ENCODE measurements around the gene PLIN5.

Gene PLIN5

DNA sequence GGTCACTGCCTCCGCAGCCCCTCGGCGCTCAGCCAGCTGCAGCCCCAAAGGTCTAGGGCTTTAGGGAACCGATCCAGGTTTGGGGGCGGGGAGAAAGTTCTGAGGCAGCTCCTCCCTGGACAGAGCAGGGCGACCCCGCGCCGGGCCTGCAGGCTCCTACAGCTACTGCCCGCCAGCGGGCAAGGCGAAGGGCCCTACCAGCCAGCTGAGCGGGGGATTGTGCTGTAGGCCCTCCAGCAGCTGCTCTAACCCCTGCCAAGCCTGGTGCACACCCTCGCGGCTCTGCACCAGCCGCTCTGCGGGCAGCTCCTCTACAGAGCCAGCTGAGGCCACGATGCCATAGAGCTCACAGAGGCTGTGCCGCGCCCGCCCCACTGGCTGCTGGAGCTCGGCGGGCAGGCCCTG lies 30.7 kb downstream of the PLIN5 start:
- TF ChIP-seq EZH2phosphoT487 (IDR thresholded peaks at IDR 0.05; ENCODE audit: low read length) (no peak), EZH2 (optimal IDR thresholded peaks at IDR 0.05; ENCODE audit: low read depth, low read length) (no peak), CTCF (IDR thresholded peaks at IDR 0.05; ENCODE audit: low read length) (no peak)
- H3K4me3 ChIP-seq (ENCODE audit: low read length) = no peak overlapping the region
- no peak overlapping the region for H3K27ac ChIP-seq (ENCODE audit: low read length)
- no peaks in the 10 kb centered on the region for H3K36me3 ChIP-seq (replicated peaks; ENCODE audit: insufficient read depth, low read length)
- no peak overlapping the region for H3K4me2 ChIP-seq (ENCODE audit: low read depth, low read length)
- H3K9me3 ChIP-seq (replicated peaks; ENCODE audit: insufficient read depth, low read length) = no peaks in the 10 kb centered on the region
- H3K79me2 ChIP-seq (ENCODE audit: low read length) = no peaks in the 10 kb centered on the region
- no peak overlapping the region for H3K9ac ChIP-seq (ENCODE audit: low read length)
- no peak overlapping the region for H2AFZ ChIP-seq (ENCODE audit: low read length)
- no peaks in the 10 kb centered on the region for H3K27me3 ChIP-seq (replicated peaks; ENCODE audit: insufficient read depth, low read length)
- no peaks in the 10 kb centered on the region for H3K9me2 ChIP-seq (replicated peaks; ENCODE audit: insufficient read depth, low read length)
- DNase-seq = no peak
- H3K4me1 ChIP-seq (ENCODE audit: low read length) = no peaks in the 10 kb centered on the region
- no peaks in the 10 kb centered on the region for H4K20me1 ChIP-seq (ENCODE audit: insufficient read depth, low read length)
- H3F3A ChIP-seq (ENCODE audit: insufficient read depth, low read length) = no peaks in the 10 kb centered on the region

DNA sequence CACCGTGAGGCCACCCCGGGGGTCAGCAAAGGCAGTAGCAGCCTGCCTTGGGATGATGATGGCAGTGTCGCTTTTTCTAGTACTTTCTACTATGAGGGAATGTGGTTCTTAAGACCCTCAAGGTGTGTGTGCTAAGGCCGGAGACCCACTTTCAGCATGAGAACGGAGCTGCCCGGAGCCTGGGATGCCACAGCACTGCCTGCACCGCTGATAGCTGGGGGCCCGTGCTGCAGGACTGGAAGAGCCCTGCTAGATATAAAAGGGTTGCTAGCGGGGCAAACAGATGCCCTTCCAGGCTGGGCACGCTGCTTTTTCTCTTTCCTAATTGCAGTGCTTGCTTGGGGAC lies 31.2 kb downstream of the PLIN5 start:
- no peak for TF ChIP-seq EZH2 (optimal IDR thresholded peaks at IDR 0.05; ENCODE audit: low read depth, low read length)
- Histone ChIP-seq H3K9me3 (replicated peaks; ENCODE audit: insufficient read depth, low read length) (no peaks in the 10 kb centered on the region), H3K4me3 (ENCODE audit: low read length) (no peak overlapping the region), H2AFZ (ENCODE audit: low read length) (no peak overlapping the region), H3K4me1 (ENCODE audit: low read length) (no peaks in the 10 kb centered on the region), H3K9ac (ENCODE audit: low read length) (no peak overlapping the region), H3K4me2 (ENCODE audit: low read depth, low read length) (no peak overlapping the region), H3F3A (ENCODE audit: insufficient read depth, low read length) (no peaks in the 10 kb centered on the region), H3K79me2 (ENCODE audit: low read length) (no peaks in the 10 kb centered on the region), H3K27ac (ENCODE audit: low read length) (no peak overlapping the region), H3K36me3 (replicated peaks; ENCODE audit: insufficient read depth, low read length) (no peaks in the 10 kb centered on the region), H3K9me2 (replicated peaks; ENCODE audit: insufficient read depth, low read length) (no peaks in the 10 kb centered on the region), H3K27me3 (replicated peaks; ENCODE audit: insufficient read depth, low read length) (no peaks in the 10 kb centered on the region), H4K20me1 (ENCODE audit: insufficient read depth, low read length) (no peaks in the 10 kb centered on the region)
- no peak for DNase-seq

DNA sequence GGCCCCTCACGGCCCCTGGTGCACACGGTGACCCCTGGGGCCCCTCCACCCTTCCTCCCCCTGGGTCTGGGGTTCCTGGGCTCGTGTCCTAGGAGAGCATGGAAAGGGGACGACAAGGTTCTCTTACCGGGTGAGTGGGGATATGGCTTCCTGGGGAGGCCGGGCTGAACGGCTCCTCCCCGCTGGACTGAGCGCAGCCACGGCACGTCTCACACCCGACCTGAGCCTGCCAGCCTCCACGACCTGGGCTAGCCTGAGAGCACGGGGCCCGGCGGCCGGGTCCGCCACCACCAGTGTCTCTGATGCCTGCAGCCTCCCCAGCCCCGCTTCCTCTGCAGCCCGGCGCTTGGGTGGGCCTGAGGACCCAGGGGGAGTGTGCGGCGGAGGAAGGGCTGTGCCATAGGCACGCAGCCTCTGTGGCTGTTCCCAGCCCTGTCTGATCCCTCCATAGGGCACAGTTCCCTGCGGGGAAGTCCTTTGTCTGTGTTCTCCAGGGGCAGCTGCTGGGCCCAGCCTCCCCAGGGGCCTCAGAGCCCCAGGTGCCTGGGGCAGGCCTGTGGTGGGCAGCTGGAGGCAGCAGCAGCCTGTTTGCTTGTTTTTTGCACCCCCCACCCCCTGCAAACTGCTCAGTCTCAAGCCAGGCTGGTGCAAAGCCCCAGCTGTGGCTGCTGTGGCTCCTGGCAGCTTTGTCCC lies 31.7 kb downstream of the PLIN5 start:
- Histone ChIP-seq H3K27ac (ENCODE audit: low read length) (no peak overlapping the region), H3K36me3 (replicated peaks; ENCODE audit: insufficient read depth, low read length) (no peaks in the 10 kb centered on the region), H4K20me1 (ENCODE audit: insufficient read depth, low read length) (no peaks in the 10 kb centered on the region), H3K27me3 (replicated peaks; ENCODE audit: insufficient read depth, low read length) (no peaks in the 10 kb centered on the region), H3K4me2 (ENCODE audit: low read depth, low read length) (no peak overlapping the region), H3F3A (ENCODE audit: insufficient read depth, low read length) (no peaks in the 10 kb centered on the region), H2AFZ (ENCODE audit: low read length) (no peak overlapping the region), H3K9me3 (replicated peaks; ENCODE audit: insufficient read depth, low read length) (no peaks in the 10 kb centered on the region), H3K9me2 (replicated peaks; ENCODE audit: insufficient read depth, low read length) (no peaks in the 10 kb centered on the region), H3K79me2 (ENCODE audit: low read length) (no peaks in the 10 kb centered on the region), H3K9ac (ENCODE audit: low read length) (no peak overlapping the region), H3K4me1 (ENCODE audit: low read length) (no peaks in the 10 kb centered on the region), H3K4me3 (ENCODE audit: low read length) (no peak overlapping the region)
- DNase-seq = no peak
- TF ChIP-seq CTCF (IDR thresholded peaks at IDR 0.05; ENCODE audit: low read length) (no peak), EZH2 (optimal IDR thresholded peaks at IDR 0.05; ENCODE audit: low read depth, low read length) (no peak), EZH2phosphoT487 (IDR thresholded peaks at IDR 0.05; ENCODE audit: low read length) (no peak)

GRCh38 chr19:4502282-4503131 lies 32.5 kb downstream of the PLIN5 start:
- H2AFZ ChIP-seq (ENCODE audit: low read length) = no peak overlapping the region
- no peak overlapping the region for H3K27ac ChIP-seq (ENCODE audit: low read length)
- no peak overlapping the region for H3K4me2 ChIP-seq (ENCODE audit: low read depth, low read length)
- no peaks in the 10 kb centered on the region for H4K20me1 ChIP-seq (ENCODE audit: insufficient read depth, low read length)
- no peaks in the 10 kb centered on the region for H3K9me2 ChIP-seq (replicated peaks; ENCODE audit: insufficient read depth, low read length)
- H3K9me3 ChIP-seq (replicated peaks; ENCODE audit: insufficient read depth, low read length) = no peaks in the 10 kb centered on the region
- H3K9ac ChIP-seq (ENCODE audit: low read length) = no peak overlapping the region
- H3K4me1 ChIP-seq (ENCODE audit: low read length) = no peaks in the 10 kb centered on the region
- no peaks in the 10 kb centered on the region for H3F3A ChIP-seq (ENCODE audit: insufficient read depth, low read length)
- no peaks in the 10 kb centered on the region for H3K36me3 ChIP-seq (replicated peaks; ENCODE audit: insufficient read depth, low read length)
- DNase-seq = no peak
- H3K79me2 ChIP-seq (ENCODE audit: low read length) = no peaks in the 10 kb centered on the region
- no peaks in the 10 kb centered on the region for H3K27me3 ChIP-seq (replicated peaks; ENCODE audit: insufficient read depth, low read length)
- H3K4me3 ChIP-seq (ENCODE audit: low read length) = no peak overlapping the region
- no peak for TF ChIP-seq EZH2 (optimal IDR thresholded peaks at IDR 0.05; ENCODE audit: low read depth, low read length)
- TF ChIP-seq EZH2phosphoT487 (IDR thresholded peaks at IDR 0.05; ENCODE audit: low read length) = no peak
- no peak for TF ChIP-seq CTCF (IDR thresholded peaks at IDR 0.05; ENCODE audit: low read length)
